Inflammatory macrophage treated with lipopolysaccharide for 1 hour (primary cell): ENCODE data around the gene NXNL1.

Source experiments
- DNase-seq, 2 donors: peaks; one replicate each; pipeline ENCODE4 v3.0.0-alpha.2; 2020 to 2022

NXNL1 gene

GRCh38 chr19:17419154-17419620, 41.5 kb downstream of the NXNL1 start:
- no peak for DNase-seq

- no peak for DNase-seq
Observed at GRCh38 chr19:17418710-17419109, 42.0 kb downstream of the NXNL1 start.

GRCh38 chr19:17415121-17415520, 45.6 kb downstream of the NXNL1 start:
- no peak for DNase-seq

- no peak for DNase-seq
Observed at GRCh38 chr19:17414097-17414496, 46.6 kb downstream of the NXNL1 start.

GRCh38 chr19:17411801-17412200, 48.9 kb downstream of the NXNL1 start:
- DNase-seq, result no peak

GRCh38 chr19:17409990-17410389, 50.7 kb downstream of the NXNL1 start:
- no peak for DNase-seq

GRCh38 chr19:17406887-17407196, 53.9 kb downstream of the NXNL1 start:
- no peak for DNase-seq

- no peak for DNase-seq
Observed at GRCh38 chr19:17406046-17406886, 54.5 kb downstream of the NXNL1 start.
